HG03039 (cell line): Measurements from ENCODE around the gene INPP1.

Experiments used
- ATAC-seq: cut with Tn5 transposase; IDR thresholded peaks from one replicate; pipeline ENCODE4 v1.9.1; 2021; ENCODE audit warnings: mild to moderate bottlenecking, moderate library complexity; ENCODE audit not compliant: unreplicated experiment

INPP1 gene

DNA sequence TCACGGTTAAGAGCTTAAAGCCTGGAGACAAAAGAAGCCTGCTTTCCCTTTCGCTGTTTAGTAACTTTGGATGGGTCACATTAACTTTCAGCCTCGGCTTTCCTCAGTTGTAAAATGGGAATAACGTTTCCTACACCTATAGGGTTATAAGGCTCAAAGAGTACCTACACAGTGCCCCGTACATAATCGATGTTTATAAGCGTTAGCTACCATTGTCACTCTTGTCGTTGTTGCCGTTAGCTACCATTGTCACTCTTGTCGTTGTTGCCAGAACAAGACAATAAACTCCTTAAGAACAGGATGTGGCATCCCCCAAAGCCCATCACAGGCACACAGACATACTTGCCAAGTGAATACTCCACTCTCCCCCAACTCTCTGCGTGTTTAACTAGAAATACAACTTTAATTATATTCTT, 63.9 kb downstream of the INPP1 start:
- no peak for ATAC-seq

DNA sequence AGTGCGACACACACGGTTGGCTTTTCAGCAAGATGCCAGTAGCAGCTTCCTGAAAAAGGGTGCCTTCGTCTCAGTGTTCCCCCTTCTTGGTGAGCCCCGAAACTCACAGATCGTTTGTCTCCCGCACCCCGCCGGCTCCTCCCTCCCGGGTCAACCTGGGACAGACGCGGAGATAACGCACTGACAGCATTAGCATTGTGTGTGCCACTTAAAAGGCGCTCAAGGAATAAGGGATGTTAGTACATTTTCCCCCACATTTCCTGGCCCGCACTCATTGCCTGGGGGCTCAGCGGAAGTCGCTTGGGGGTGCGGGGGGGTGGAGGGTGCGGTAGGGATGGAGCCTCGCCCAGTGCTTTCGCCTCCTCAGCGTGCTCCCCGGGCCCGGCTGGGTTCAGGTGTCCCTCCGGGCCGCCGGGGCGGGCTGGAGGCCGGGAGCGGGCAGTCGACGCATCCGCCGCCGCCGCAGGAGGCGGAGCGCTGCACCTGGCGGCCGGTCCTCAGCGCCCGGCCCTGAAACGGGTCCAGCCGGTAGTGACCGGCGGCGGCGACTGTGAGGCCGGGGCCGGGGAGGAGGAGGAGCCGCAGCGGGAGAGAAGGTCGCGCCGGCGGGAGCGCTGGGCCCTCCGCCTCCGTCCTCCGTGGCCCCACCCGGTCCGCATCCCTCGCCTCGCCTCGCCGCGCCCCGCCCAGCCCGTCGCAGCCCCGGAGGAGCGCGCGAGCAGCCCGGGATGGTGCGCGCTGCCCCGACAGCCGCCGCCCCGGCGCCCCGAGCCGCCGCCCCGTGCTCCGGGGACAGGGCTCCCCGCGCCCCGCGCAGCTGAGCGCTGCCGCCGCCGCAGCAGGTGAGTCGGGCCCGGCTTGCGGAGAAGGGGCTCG, 64.5 kb downstream of the INPP1 start, which contains the start of gene MFSD6:
TSS of gene MFSD6 (plus strand) at position 694 of the 876 bp plus-strand sequence. CDS start 27,675 bp downstream, outside the sequence.
- ATAC-seq: peak; percentile 63

DNA sequence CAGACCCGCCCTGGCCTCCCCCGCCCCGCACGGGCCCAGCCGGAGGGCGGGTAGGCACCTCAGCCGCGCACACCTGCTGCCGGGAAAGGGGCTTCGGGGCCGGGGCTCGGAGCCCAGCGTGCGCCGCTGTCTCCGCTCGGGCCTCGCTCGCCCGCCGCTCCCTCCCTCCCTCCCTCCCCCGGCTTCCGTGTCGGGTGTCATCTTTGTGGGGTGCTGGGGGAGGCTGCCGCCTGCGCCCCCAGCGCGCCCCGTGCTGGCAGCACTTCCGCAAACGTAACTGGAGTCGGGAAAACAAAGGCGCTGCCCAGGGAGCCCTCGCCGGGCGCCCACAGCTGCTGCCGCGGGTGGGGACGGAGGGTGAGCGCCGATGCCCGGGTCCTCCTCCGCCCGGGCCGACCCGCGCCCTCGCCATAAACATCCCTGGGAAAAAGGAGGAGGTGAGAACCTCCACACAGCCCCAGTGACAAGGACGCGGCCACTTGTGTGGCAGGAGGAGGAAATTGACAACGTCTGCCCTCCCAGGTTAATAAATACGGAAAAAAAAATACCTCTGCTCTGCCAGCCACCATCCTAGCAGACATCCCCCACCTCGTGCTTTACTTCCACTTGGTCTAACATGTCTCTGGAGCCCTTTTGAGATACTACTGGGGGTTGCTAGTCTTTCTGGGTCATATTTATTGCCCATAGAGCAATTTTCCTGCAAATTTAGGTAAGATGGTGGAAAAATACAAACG, 65.3 kb downstream of the INPP1 start:
- ATAC-seq: peak; percentile 45

- ATAC-seq: no peak
These were observed 66.2 kb downstream of the INPP1 start for GRCh38 chr2:190409616-190410015.

DNA sequence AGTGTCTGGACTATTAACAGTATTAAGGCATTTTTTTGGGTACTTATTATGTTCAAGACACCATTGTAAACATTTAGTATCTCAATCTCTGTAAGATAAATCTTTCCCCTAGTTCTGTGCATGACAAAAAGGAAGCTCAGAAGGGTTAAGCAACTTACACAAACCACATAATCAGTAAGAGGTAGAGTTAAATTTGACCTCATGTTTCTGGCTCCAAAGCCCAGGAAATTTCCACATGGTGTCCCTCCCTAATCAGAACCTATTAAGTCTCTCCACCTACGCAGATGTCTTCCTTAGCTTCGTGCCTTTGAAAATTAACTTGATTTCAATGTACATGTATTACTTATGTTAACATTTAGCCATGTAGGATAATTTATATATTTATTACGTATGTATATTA, 66.8 kb downstream of the INPP1 start:
- ATAC-seq: no peak

DNA sequence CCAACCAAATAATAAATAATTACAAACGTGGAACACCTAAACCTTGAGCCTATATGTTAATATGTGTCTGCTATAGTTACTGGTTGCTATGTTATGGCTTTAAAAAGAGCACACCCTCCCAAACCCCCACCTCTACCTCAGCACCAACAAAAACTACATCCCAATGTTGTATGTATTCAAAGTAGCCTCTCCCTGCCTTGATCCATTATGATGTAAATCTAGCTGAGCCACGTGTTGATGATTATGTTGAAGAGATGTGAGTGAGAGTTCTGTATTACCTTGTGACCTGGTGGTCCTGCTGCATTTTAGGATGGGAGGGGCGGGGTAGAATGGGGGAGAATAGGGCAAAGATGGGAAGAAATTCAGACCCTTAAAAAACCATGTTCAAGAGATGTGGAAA, 69.6 kb downstream of the INPP1 start:
- ATAC-seq: no peak

GRCh38 chr2:190413421-190413820, 70.0 kb downstream of the INPP1 start:
- no peak for ATAC-seq

DNA sequence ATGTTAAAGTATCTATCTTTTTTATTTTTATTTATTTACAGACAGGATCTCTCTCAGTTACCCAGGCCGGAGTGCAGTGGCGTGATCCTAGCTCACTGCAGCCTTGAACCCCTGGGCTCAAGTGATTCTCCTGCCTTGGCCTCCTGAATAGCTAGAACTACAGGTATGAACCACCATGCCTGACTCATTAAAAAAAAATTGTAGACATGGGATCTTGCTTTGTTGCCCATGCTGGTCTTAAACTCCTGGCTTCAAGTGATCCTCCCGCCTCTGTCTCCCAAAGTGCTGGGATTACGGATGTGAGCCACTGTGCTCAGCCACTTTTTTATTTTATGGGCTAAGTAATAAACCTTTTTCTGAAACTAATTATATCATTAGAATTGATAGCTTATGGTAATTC, 71.9 kb downstream of the INPP1 start:
- ATAC-seq: no peak

DNA sequence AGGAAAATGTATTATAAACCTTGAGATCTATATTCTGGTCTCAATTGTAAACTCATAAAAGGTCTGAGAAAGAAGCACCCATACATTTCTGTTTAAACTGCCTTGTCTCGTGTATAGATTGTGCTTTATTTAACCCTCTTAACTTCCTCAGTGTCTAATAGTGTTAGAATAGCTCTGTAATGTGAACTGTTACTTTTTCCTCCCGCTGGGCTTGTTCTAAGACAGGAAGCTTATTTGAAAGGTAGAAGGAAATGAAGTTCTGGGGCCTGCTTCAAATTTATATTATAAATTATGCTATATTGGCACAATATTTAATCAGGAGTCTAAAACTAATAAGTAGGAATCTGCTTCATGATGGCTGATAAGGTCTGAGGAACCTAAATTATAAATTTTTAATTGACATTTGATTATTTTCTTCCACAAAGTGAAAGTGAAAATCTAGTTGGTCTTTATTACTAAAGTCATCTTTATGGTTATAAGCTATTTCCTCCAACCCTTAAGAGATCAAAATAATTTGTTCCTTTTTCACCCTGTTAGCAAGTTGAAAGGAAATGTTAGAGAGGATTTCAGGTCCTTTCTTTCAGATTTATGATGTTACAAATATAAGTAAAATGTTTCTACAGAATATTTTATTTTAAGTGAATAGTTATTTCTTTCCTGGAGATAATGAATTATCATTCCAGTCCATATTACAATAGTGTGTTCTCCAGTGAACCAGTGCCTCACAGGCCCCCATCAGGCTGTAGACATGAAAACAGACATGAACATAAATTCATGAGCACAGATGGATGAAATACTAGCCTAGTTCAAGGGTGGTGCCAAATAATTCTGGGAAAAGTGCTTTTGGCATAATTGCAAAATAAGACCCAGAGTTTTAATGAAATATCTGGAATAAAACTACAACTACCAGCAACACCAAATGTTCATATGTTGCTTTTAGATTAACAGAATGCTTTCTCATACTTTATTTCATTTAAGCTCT, 72.7 kb downstream of the INPP1 start:
- ATAC-seq: no peak

DNA sequence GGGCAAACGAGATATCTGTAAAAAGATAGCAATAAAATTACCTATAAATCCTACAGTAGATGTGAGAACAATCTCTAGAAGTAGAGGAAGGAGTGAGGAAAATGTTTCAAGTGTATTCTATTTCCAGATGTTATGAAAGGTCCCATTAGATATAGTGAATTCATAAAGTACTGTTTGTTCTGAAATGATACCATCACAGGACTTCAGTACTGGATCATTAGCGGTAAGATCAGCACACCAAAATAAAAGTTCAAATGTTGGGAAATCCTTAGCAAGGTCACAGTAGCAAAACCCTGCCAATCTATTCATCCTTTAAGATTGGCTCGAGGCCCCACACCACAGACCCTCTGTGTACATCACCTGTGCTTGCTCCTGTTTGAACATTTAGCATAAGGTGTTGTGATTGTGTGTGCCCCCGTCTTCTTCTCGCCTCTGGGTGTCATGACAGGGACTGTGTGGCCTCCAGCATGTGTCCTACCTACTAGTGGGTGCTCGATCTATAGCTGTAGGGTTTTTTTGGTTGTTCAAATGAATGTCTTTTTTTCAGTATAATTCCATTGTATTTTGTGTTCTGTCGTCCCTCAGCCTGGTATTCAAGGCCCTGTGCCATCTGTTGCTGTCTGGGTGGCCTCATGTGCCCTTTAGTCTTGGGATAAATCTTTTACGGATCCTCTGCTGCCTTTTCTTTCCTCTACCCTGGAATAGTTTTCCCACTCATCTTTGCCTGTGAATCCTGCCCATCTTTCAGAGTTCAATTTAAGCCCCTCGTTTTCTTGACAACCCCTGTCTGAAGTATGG, 73.9 kb downstream of the INPP1 start:
- ATAC-seq: no peak

GRCh38 chr2:190418727-190419126, 75.3 kb downstream of the INPP1 start:
- no peak for ATAC-seq

- ATAC-seq: no peak
These were observed 77.4 kb downstream of the INPP1 start for GRCh38 chr2:190420801-190421200.
